T-cell (primary cell): ENCODE data around the gene CLDN25. TPM values are rescaled to one million over a fixed set of nuclear protein-coding genes. Genes with fewer than 3 reads are reported as not detected.

Experiments
- ATAC-seq, 4 experiments: fragments of 200-7000 bp in 3 of 4; fragments of 150-1000 bp in 1 of 4; cut with Tn5 transposase; replicated peaks in 1 of 4; 1 replicate in 3 of 4; 2 replicates in 1 of 4; pipeline ENCODE4 v1.10.0; 2021; ENCODE audit warnings: moderate library complexity in 3 of 4, mild to moderate bottlenecking in 2 of 4, moderate number of reproducible peaks in 1 of 4
- CTCF ChIA-PET, 2 donors: fragments of 300-600 bp; sonication (Branson Sonifier 250); formaldehyde crosslinking; loops; one replicate each; lab custom pipeline; 2022; ENCODE audit warnings: antibody characterized with exemption in 2 of 2; lab: Charles Lee
- POLR2A ChIA-PET, 2 donors: fragments of 300-600 bp; sonication (Branson Sonifier 250); formaldehyde crosslinking; loops; one replicate each; lab custom pipeline; 2022; ENCODE audit warnings: antibody characterized with exemption in 2 of 2; lab: Charles Lee
- DNase-seq, 35 experiments: peaks; one replicate each; pipeline versions ENCODE4 v3.0.0 to v3.0.0-alpha.2; 2013 to 2023
- H3K27ac ChIP-seq: one replicate; pipeline ENCODE4 v1.5.1; 2013; ENCODE audit warnings: low read length
- H3K27me3 ChIP-seq, 2 experiments: replicated peaks in 1 of 2; 1 replicate in 1 of 2; 2 replicates in 1 of 2; pipeline versions ENCODE4 v1.6.1 to v1.7.0; 2013; ENCODE audit warnings: low read length in 1 of 2, mixed read lengths in 1 of 2; ENCODE audit not compliant: control insufficient read depth in 2 of 2, insufficient read depth in 2 of 2; ENCODE audit errors: extremely low read depth in 1 of 2
- H3K36me3 ChIP-seq, 2 donors: 1 replicate in 1 of 2; 2 replicates in 1 of 2; pipeline versions ENCODE4 v1.6.1 to v1.7.0; 2013; ENCODE audit warnings: low read length in 1 of 2; ENCODE audit not compliant: control insufficient read depth in 2 of 2, insufficient read depth in 1 of 2; ENCODE audit errors: extremely low read depth in 1 of 2
- H3K4me1 ChIP-seq, 2 experiments: 1 replicate in 1 of 2; 2 replicates in 1 of 2; pipeline versions ENCODE4 v1.6.1 to v1.7.0; 2013; ENCODE audit warnings: low read length in 2 of 2, mixed read lengths in 1 of 2; ENCODE audit not compliant: insufficient read depth in 2 of 2, control insufficient read depth in 1 of 2; ENCODE audit errors: extremely low read depth in 1 of 2
- H3K4me3 ChIP-seq, 2 donors: 1 replicate in 1 of 2; 2 replicates in 1 of 2; pipeline versions ENCODE4 v1.5.1 to v1.7.0; 2013; ENCODE audit warnings: mild to moderate bottlenecking in 2 of 2, low read length in 1 of 2, moderate library complexity in 1 of 2; ENCODE audit not compliant: control insufficient read depth in 1 of 2; ENCODE audit errors: extremely low read depth in 1 of 2
- H3K9me3 ChIP-seq: 2 replicates; pipeline ENCODE4 v1.7.0; 2013
- H3K27ac Mint-ChIP-seq, 2 donors: one replicate each; pipeline ENCODE4 v1.8.0; 2020 to 2021; ENCODE audit warnings: mild to moderate bottlenecking in 2 of 2, mixed read lengths in 2 of 2
- H3K27me3 Mint-ChIP-seq, 2 donors: one replicate each; pipeline ENCODE4 v1.8.0; 2021 to 2022; ENCODE audit warnings: mixed read lengths in 2 of 2
- H3K36me3 Mint-ChIP-seq: one replicate; pipeline ENCODE4 v1.8.0; 2021; ENCODE audit warnings: mixed read lengths
- H3K4me1 Mint-ChIP-seq, 3 donors: one replicate each; pipeline ENCODE4 v1.8.0; 2020 to 2022; ENCODE audit warnings: mixed read lengths in 3 of 3, mild to moderate bottlenecking in 1 of 3
- H3K4me3 Mint-ChIP-seq, 3 donors: one replicate each; pipeline ENCODE4 v1.8.0; 2020 to 2022; ENCODE audit warnings: mild to moderate bottlenecking in 3 of 3, mixed read lengths in 3 of 3, moderate library complexity in 3 of 3
- H3K9me3 Mint-ChIP-seq, 3 donors: one replicate each; pipeline ENCODE4 v1.8.0; 2020 to 2022; ENCODE audit warnings: mixed read lengths in 3 of 3
- WGBS: methylation state at CpG from one replicate; pipeline ENCODE4 v1.1.5; 2013; ENCODE audit warnings: missing lambda C conversion rate; ENCODE audit not compliant: insufficient coverage; 5-methylcytosine and 5-hydroxymethylcytosine counted together
- total RNA-seq, 35 experiments: library from RNA in 6 of 35; stranded (reverse) in 6 of 35; fragments of 120-200 nt in 1 of 35; gene quantifications; one replicate each; pipeline versions ENCODE4 v1.2.1 to v1.2.4 and lab custom pipeline; 2013 to 2026

CLDN25 gene
- total RNA-seq (not detected), total RNA-seq (lab: John Stamatoyannopoulos, UW) (0 reads per million in 29 experiments)
- total RNA-seq (2013), result not detected

DNA sequence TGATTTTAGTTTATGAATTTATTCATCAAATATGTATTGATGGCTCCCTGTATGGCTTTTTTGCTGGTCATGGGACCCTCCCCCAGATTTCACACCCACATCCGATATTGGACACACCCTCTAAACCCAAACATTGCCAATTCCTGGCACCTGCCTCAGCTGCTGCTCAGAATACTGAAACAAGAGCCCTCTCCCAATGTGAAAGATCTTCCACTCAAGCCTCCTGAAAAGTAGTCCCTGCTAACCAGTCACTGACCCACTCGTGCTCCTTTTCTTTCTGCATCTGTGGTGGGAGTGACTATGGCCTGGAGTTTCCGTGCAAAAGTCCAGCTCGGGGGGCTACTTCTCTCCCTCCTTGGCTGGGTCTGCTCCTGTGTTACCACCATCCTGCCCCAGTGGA lies at the start of gene CLDN25:
Gene CLDN25, plus strand, starts transcription at position 301 of the 400 bp plus-strand sequence. Its CDS starts 0 bp downstream, at position 301.
- H3K4me1 Mint-ChIP-seq, result peaks cover 0 to 3% (median 0%) of the 10 kb centered on the region in 3 donors
- no peaks in the 10 kb centered on the region for H3K36me3 ChIP-seq
- POLR2A ChIA-PET, result no interaction called here
- no peak for ATAC-seq
- H3K36me3 Mint-ChIP-seq, result no peaks in the 10 kb centered on the region
- H3K27me3 Mint-ChIP-seq, result peaks cover 30 to 31% of the 10 kb centered on the region in 2 donors
- WGBS, result 100% methylated on average over 1 of the region's 4 CpGs
- H3K4me3 Mint-ChIP-seq, result no peak within 1 kb of the TSS
- H3K4me3 ChIP-seq, result no peak within 1 kb of the TSS
- no peaks in the 10 kb centered on the region for H3K9me3 ChIP-seq
- no peaks in the 10 kb centered on the region for H3K4me1 ChIP-seq
- no peak for DNase-seq
- H3K27ac ChIP-seq, result no peak within 1 kb of the TSS
- H3K9me3 Mint-ChIP-seq, result no peaks in the 10 kb centered on the region
- CTCF ChIA-PET, result no interaction called here
- H3K27me3 ChIP-seq, result peaks cover 0 to 18% of the 10 kb centered on the region in 2 experiments
- H3K27ac Mint-ChIP-seq, result no peak within 1 kb of the TSS

DNA sequence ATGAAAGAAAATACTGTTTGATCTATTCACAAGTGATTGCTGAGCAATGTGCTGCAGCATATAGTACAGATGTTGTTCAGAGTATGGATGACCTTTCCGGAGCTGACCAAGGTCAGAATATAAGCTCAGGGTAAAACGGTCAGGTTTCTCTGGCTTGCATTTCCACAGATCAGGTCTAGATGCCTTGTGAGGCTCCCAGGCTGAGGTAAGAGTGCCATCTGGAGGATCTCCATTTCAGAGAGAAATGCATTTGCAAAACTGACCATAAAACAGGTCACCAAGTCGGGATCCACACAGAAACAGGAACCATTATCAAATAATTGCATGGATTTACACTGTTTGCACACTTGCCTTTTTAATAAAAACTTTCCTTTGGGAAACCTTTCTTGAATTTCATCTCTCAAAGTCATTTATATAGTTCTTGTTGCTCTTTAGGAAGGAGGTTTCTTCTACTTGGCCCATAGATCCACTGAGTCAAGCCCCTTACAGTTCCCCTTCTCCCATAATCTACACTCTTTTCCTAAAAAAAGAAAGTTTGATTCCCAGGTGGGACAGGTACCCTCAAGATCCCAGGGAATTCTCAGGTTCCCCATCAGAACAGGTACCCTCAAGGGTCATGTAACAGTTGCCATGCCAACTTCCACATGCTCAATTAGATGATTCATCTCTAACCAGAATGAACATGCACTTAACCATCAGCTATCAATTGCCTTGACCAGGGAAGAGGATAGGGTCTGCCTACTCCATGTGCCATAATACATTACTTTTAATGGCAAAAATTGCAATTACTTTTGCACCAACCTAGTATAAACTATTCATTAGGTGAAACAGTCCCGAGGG lies 48.5 kb upstream of the CLDN25 start:
- H3K27ac ChIP-seq, result no peak overlapping the region
- no peaks in the 10 kb centered on the region for H3K27me3 Mint-ChIP-seq
- WGBS, result 73% methylated on average over 2 of the region's 4 CpGs
- no peak overlapping the region for H3K4me3 ChIP-seq
- no peak for DNase-seq
- H3K9me3 Mint-ChIP-seq, result no peaks in the 10 kb centered on the region
- H3K4me1 Mint-ChIP-seq, result no peaks in the 10 kb centered on the region
- H3K27me3 ChIP-seq, result no peaks in the 10 kb centered on the region
- CTCF ChIA-PET, result no interaction called here
- H3K36me3 Mint-ChIP-seq, result peaks cover 36% of the 10 kb centered on the region
- no peak overlapping the region for H3K4me3 Mint-ChIP-seq
- H3K36me3 ChIP-seq, result peaks cover 0 to 15% of the 10 kb centered on the region in 2 donors
- ATAC-seq, result no peak
- no peaks in the 10 kb centered on the region for H3K9me3 ChIP-seq
- no peaks in the 10 kb centered on the region for H3K4me1 ChIP-seq
- no peak overlapping the region for H3K27ac Mint-ChIP-seq
- POLR2A ChIA-PET, result interaction anchor here in 1 of 2 donors (0.6 kb wide), 1 partner anchor 14 kb away, joined by 4 read pairs; no protein-coding TSS in a partner anchor

DNA sequence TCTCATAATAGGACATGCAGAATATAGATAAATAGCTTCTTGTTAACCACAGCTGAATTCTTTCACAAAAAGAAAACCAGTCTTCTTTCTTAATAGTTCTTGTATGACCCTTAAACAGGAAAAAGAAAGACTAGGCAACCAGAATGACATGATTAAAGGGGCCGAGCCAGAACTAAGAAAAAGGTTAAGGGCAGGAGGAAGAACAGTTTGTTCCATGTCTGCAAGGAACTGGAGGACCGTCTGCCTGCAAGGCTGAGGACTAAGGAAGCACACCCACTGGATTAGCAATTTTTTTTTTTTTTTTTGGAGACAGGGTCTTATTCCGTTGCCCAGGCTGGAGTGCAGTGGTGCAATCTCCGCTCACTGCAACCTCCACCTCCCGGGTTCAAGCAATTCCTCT lies 47.5 kb upstream of the CLDN25 start:
- Mint-ChIP-seq H3K36me3 (peaks cover 43% of the 10 kb centered on the region), H3K4me1 (no peaks in the 10 kb centered on the region)
- no peak overlapping the region for H3K27ac ChIP-seq

DNA sequence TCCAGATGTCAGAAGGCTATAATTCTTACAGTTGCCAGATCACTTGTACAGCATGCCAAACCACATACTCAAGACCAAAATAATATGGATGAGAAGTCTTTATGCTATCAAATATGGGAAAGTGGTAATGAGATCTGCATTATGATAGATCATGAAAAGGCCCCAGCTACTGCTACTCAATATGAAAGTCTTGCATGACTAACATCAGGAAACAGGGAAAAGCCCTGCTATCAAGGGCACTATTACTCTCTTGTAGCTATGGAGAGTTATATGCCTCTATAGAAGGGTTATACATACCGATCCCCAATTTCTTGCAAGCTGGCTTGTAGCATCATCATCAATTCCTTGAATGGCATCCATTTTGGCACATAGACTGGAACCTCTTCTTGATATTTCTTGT lies 43.3 kb upstream of the CLDN25 start:
- H3K4me1 Mint-ChIP-seq, result no peaks in the 10 kb centered on the region
- no peak overlapping the region for H3K4me3 Mint-ChIP-seq
- H3K27me3 Mint-ChIP-seq, result no peaks in the 10 kb centered on the region
- H3K9me3 Mint-ChIP-seq, result no peaks in the 10 kb centered on the region
- H3K27ac ChIP-seq, result no peak overlapping the region
- no peaks in the 10 kb centered on the region for H3K9me3 ChIP-seq
- peaks cover 3 to 58% of the 10 kb centered on the region in 2 donors for H3K36me3 ChIP-seq
- H3K27me3 ChIP-seq, result no peaks in the 10 kb centered on the region
- H3K27ac Mint-ChIP-seq, result no peak overlapping the region
- peaks cover 73% of the 10 kb centered on the region for H3K36me3 Mint-ChIP-seq
- ChIA-PET CTCF (no interaction called here), POLR2A (no interaction called here)
- no CpG with 5 or more reads among the region's 1 CpG for WGBS
- H3K4me3 ChIP-seq, result no peak overlapping the region
- DNase-seq (no peak), ATAC-seq (no peak)
- no peaks in the 10 kb centered on the region for H3K4me1 ChIP-seq

More for the DNA sequence above, 47.5 kb upstream of the CLDN25 start:
- Mint-ChIP-seq H3K27me3 (no peaks in the 10 kb centered on the region), H3K9me3 (no peaks in the 10 kb centered on the region), H3K4me3 (no peak overlapping the region), H3K27ac (no peak overlapping the region)
- no peak for ATAC-seq
- CTCF ChIA-PET, result no interaction called here
- H3K27me3 ChIP-seq, result no peaks in the 10 kb centered on the region
- H3K4me3 ChIP-seq, result no peak overlapping the region
- 93% methylated on average over 2 of the region's 5 CpGs for WGBS
- peaks cover 0 to 23% of the 10 kb centered on the region in 2 donors for H3K36me3 ChIP-seq
- DNase-seq, result no peak
- no peaks in the 10 kb centered on the region for H3K9me3 ChIP-seq
- POLR2A ChIA-PET, result no interaction called here
- H3K4me1 ChIP-seq, result no peaks in the 10 kb centered on the region

DNA sequence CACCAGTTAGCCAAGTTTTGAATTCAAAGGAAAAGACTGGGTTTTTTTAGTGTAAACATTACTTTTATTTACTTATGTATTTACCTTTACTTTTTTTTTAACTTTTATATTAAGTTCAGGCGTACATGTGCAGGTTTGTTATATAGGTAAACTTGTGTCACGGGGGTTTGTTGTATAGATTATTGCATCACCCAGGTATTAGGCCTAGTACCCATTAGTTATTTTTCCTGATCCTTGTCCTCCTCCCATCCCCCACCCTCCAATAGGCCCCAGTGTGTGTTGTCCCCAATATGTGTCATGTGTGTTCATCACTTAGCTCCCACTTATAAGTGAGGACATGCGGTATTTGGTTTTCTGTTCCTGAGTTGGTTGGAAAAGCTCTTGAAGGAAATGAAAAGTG lies 26.7 kb upstream of the CLDN25 start:
- Mint-ChIP-seq H3K36me3 (peaks cover 32% of the 10 kb centered on the region), H3K27ac (no peak overlapping the region), H3K4me1 (no peaks in the 10 kb centered on the region), H3K4me3 (no peak overlapping the region), H3K27me3 (no peaks in the 10 kb centered on the region), H3K9me3 (no peaks in the 10 kb centered on the region)
- no peaks in the 10 kb centered on the region for H3K27me3 ChIP-seq
- H3K27ac ChIP-seq, result no peak overlapping the region
- ChIA-PET POLR2A (interaction anchor here in 1 of 2 donors (0.7 kb wide), 1 partner anchor 19 kb away, joined by 3 read pairs; no protein-coding TSS in a partner anchor), CTCF (interaction anchor here in 1 of 2 donors (0.9 kb wide), 1 partner anchor 8 kb away, joined by 3 read pairs; no protein-coding TSS in a partner anchor)
- peaks cover 0 to 27% of the 10 kb centered on the region in 2 donors for H3K36me3 ChIP-seq
- H3K4me1 ChIP-seq, result no peaks in the 10 kb centered on the region
- no peaks in the 10 kb centered on the region for H3K9me3 ChIP-seq
- no CpG with 5 or more reads among the region's 3 CpGs for WGBS
- DNase-seq (no peak), ATAC-seq (no peak)
- no peak overlapping the region for H3K4me3 ChIP-seq

DNA sequence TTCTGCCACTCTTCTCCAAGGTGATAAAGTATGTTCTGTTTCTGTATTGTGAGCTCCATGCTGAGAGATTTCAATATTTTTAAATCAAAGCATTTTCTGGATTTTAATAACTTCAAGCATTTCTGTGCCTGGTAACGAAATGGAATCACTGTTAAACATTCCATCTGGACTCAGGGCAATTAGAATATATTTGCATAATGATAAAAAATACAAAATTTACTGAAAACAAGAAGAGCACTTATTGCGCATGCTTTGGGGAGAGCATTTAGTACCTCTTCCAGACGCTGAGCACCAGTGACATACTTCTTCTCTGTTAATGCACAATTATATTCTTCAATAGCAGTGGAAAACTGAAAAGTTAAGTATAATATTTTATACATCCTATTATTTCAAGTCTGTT lies 19.4 kb upstream of the CLDN25 start:
- ChIA-PET CTCF (interaction anchor here in 1 of 2 donors (0.7 kb wide), 1 partner anchor 1299 kb away, joined by 10 read pairs; no protein-coding TSS in a partner anchor), POLR2A (no interaction called here)
- Histone ChIP-seq H3K27me3 (no peaks in the 10 kb centered on the region), H3K27ac (no peak overlapping the region), H3K4me1 (no peaks in the 10 kb centered on the region), H3K9me3 (no peaks in the 10 kb centered on the region), H3K4me3 (no peak overlapping the region), H3K36me3 (peaks cover 0 to 42% of the 10 kb centered on the region in 2 donors)
- Mint-ChIP-seq H3K36me3 (peaks cover 54% of the 10 kb centered on the region), H3K27me3 (no peaks in the 10 kb centered on the region), H3K4me1 (peaks cover 0 to 11% (median 10%) of the 10 kb centered on the region in 3 donors), H3K9me3 (no peaks in the 10 kb centered on the region), H3K4me3 (no peak overlapping the region), H3K27ac (no peak overlapping the region)
- ATAC-seq, result no peak
- no peak for DNase-seq
- no CpG with 5 or more reads among the region's 3 CpGs for WGBS
